Skeletal muscle cell (primary cell): Measurements from ENCODE around the gene RREB1.
"Not testable (repeated sequence)": the region's sequence is repeated elsewhere in the genome, so short reads cannot be mapped to it uniquely, and the experiment has no call there.

Source experiments
- DNase-seq: peaks from one replicate; pipeline ENCODE4 v3.0.0-alpha.2; 2010; ENCODE audit warnings: low read depth
- H3K4me3 ChIP-seq: 2 replicates; pipeline ENCODE4 v1.5.1; 2011; ENCODE audit warnings: low read depth, mild to moderate bottlenecking, control low read depth, low read length, moderate library complexity

Gene RREB1

GRCh38 chr6:7251646-7252260, 144.0 kb downstream of the RREB1 start:
- no peak for DNase-seq
- no peak overlapping the region for H3K4me3 ChIP-seq

DNA sequence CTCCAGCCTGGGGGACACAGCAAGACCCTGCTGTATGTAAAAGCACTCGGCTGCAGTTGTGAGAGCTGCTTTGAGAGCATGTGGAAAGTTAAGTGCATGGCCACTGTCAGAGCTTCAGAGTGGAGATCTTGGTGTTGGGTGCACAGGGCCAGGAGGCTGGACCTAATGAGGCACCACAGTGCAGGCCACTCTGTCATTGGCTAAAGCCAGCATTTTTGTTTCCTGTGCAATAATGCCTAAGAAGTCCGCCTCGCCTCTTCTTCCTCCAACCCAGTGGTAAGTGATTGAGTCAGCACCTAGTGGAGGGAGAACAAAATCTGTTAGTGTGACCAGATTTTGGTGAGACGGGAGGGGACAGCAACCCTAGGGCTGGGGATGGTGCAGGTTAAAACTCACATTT, 144.6 kb downstream of the RREB1 start:
- H3K4me3 ChIP-seq: no peak overlapping the region
- no peak for DNase-seq

DNA sequence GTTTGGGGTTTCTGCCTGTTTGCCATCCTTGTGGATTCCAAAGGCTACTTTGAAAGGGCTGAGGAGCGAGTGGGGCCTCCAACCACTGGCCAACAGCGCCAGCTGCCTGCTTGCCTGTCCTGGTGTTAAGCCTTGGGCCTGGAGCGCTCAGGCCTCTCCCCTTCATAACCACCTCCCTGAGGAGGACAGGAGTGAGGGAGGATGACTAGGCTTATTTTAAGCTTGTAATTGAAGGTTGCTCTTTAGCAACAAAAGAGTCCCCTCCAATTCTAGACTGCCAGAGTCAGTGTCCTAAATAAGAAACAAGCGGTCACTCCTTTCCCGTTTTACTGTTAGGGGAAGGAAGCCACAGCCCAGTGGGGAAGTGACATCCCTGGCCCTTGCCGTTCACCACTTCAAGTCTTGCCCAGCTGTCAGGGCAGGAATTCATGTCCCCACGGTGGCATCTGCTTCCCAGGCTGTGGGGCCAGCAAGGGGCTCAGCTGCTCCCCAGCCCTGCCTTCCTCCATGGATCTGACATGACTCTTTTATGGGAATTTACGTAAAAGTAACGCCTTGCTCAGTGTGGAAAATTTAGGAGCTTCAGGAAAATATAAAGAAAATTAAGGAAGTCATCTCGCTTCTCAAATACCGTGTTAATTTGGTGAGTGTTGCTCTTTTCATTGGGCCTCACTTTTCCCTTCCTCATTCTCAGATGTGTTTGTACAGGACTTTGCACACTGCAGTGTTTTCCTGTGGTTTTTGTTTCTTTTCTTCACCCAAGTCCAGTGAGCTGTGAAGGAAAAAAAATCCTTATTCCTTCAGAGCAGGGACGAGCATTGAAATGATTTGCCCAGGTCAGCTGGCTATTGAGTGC, 147.4 kb downstream of the RREB1 start:
- DNase-seq: no peak

DNA sequence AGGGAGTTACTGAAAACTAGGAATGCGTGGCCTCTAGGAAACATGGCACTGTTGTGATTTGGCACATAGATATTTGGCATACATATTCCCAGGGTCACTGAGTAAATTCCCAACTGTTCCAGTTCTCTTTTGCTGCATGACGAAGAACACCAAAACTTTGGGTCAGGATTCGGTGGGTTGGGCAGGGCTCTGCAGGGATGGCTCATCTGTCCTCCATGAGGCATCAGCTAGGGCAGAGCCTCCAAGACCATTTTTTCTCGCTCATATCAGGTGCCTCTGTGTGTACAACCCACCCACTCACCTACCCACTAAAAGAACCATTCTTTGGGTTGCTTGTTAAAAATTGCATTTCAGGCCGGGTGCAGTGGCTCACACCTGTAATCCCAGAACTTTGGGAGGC, 148.2 kb downstream of the RREB1 start:
- no peak overlapping the region for H3K4me3 ChIP-seq
- DNase-seq: no peak

More for the DNA sequence above, 147.4 kb downstream of the RREB1 start:
- no peak overlapping the region for H3K4me3 ChIP-seq

DNA sequence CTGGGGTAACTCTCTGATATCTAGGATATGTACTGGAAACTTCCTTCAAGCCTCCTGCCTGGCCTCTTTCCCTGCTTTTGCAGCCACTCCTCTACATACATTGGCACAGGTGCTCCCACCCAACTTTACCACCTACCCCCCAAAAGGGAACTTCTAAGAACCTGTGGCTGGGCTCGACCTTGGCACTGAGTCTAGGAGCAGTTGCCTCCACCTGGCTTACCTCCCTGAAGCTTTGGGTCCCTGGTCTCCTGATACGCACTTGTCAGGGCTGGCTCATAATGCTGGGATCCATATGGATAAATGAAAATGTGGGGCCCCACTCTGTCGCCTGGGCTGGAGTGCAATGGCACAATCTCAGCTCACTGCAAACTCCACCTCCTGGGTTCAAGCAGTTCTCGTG, 149.0 kb downstream of the RREB1 start:
- DNase-seq: no peak
- H3K4me3 ChIP-seq: no peak overlapping the region

GRCh38 chr6:7257521-7258230, 149.9 kb downstream of the RREB1 start:
- no peak for DNase-seq
- no peak overlapping the region for H3K4me3 ChIP-seq

DNA sequence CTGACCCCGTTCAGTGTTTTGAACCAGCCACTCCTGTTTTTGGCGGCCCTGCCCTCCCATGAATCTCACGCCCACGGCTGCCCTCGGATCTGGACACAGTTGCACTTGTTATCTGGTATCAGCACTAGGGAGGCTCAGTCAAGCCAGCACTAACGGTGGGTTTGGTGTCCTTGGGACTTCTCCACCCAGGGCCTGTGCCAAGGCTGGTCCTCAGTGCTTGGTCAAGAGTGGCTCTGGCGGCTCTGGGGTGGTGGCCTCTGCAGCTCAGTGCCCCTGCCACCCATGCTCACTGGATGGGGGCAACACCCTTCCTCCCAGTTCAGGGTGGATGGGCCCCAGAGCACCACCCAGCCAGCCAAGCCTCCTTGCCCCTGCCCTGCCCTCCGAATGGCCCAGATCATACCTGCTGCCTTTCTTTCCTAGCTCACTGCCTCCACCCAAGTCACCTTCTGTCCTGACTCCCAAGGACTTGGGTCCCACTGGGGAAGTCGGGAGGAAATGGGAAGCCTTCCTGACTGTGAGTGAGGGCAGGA, 150.5 kb downstream of the RREB1 start:
- no peak for DNase-seq
- H3K4me3 ChIP-seq: no peak overlapping the region

DNA sequence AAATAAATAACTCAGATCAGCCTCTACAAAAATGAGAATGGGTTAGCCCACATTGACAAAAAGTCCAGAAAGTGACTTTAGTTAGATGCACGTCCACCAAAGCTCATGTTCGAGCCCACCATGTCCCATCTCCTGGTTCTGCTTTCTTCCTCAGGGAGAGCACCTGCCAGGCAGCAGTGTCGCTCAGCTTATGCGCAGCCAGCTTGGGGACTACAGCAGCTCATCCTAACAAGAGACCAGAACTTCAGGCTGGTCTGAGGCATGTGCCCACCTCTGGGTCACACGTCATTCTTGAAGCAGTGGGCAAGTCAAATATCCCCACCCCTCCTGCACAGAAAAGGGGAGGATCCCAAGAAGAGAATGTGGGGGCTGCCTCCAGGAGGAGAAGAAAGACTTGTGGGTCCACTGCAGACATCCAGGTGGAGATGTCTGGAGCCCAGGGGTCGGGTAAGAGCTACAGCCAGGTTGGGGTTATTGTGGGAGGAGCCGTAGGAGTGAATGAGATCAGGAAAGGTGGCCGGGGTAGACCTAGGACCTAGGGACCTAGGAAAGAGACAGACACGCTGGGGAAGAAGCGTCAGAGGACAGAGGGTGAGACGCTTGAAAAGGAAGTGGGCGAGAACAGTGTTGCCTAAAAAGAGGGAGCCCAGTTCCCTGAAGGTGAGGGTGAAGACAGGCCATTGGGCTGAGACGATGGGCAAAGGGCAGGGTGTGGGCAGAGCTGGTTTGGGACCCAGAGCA, 152.7 kb downstream of the RREB1 start:
- H3K4me3 ChIP-seq: peak overlapping the region; percentile 62
- no peak for DNase-seq

GRCh38 chr6:7261032-7261841, 153.5 kb downstream of the RREB1 start:
- H3K4me3 ChIP-seq: peak overlapping the region; percentile 62
- DNase-seq: peak; percentile 49

GRCh38 chr6:7261852-7262461, 154.2 kb downstream of the RREB1 start:
- H3K4me3 ChIP-seq: peak overlapping the region; percentile 62
- no peak for DNase-seq

- no peak for DNase-seq
- H3K4me3 ChIP-seq: no peak overlapping the region
These were observed 155.2 kb downstream of the RREB1 start for GRCh38 chr6:7262746-7263518.

DNA sequence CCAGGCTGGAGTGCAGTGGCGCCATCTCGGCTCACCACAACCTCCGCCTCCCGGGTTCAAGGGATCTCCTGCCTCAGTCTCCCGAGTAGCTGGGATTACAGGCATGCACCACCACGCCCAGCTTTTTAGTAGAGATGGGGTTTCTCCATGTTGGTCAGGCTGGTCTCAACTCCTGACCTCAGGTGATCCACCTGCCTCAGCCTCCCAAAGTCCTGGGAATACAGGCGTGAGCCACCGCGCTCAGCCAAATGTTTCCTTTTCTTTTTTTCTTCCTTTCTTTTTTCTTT, 155.7 kb downstream of the RREB1 start:
- H3K4me3 ChIP-seq, DNase-seq: not testable (repeated sequence)

- no peak for DNase-seq
- H3K4me3 ChIP-seq: no peak overlapping the region
These were observed 156.3 kb downstream of the RREB1 start for GRCh38 chr6:7264041-7264440.

DNA sequence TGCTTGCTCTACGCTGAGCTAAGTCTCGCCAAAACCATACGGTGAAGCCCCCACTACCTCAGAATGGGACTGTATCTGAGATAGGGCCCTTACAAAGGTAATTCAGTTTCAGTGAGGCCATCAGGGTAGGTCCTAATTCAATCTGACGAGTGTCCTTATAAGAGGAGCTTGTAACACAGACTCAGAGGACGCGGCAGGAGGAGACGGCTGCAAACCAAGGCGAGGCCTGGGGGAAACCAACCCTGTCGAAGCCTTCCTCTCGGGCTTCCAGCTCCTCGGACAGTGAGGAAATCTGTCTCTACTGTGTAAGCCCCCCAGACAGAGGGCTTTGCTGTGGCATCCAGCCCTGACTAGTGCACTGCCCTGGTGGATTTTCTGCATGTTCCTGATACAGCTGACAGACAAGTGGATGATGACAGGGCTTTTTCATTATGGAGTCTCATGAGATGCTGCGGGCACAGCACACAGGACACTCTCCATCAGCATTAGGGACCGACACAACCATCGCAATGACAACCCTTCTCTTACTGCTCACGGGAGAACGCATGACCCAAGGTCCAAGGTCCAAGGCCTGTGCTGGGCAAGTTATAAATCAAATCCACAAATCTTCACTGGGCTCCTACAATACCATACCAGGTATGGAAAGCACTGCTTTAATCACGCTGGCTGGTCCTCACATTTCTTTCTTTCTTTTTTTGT, 157.1 kb downstream of the RREB1 start:
- H3K4me3 ChIP-seq: no peak overlapping the region
- DNase-seq: no peak

DNA sequence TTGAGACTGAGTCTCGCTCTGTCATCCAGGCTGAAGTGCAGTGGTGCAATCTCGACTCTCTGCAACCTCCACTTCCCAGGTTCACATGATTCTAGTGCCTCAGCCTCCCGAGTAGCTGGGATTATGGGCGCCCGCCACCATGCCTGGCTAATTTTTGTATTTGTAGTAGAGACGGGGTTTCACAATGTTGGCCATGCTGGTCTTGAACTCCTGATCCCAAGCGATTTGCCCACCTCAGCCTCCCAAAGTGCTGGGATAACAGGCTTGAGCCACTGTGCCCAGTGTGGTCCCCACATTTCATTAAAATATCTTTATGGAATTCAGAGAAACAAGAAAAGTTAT, 157.6 kb downstream of the RREB1 start:
- H3K4me3 ChIP-seq, DNase-seq: not testable (repeated sequence)

- DNase-seq: no peak
- H3K4me3 ChIP-seq: no peak overlapping the region
These were observed 159.3 kb downstream of the RREB1 start for GRCh38 chr6:7267071-7267465.

DNA sequence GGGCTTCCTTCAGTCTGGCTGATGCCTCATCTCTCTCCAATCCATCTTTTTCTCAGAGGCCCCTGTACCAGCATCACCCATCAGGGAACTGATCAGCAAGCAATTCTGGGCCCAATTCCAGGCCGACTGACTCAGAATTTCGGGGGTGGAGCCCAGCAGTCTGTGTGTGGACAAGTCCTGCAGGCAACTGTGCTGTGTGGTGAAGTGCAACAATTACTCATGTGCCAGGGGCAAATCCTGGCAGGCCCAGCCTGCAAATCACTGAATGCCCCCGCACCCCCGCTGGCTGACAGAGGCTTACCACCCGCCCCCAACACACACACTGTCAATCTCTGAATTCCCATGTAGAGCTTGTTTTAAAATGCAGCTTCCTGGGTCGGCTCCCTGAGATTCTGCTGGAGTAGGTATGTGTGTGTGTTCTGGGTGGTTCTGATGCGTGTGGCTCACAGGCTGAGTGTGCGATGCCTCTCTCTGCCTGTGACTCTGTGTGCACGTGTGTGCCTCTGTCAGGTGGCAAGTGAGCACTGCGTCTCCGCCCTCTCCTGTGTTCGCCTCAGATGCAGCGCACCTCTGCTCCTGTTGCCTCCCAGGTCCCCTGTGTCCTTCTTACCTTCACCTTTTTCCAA, 159.8 kb downstream of the RREB1 start:
- no peak overlapping the region for H3K4me3 ChIP-seq
- peak; percentile 94 for DNase-seq
